ENCODE measurements around the gene BRCA2. TPM values are rescaled to one million over a fixed set of nuclear protein-coding genes. Genes with fewer than 3 reads are reported as not detected.

BRCA2 gene
- total and polyA plus RNA-seq, 2 experiments from 2014 or later = 28.6 to 38.7 TPM

DNA sequence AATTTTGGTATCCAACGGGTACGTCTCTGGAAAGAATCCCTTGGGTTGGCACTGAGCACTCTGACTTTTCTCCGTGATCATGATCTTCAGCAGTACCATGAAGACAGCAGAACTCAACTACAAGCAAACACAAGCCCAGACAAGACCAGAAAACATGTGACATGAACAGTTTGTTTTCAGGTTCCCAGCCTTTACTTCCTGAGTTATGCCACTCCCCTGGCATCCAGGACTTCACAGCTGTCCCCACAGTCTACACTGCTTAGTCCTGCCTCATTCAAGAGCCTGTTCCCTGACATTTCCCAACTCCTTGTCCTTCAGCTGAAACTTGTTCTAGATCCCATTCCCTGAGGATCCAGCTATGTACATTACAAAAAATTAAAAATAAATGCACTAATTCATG is 117.5 kb downstream of the BRCA2 start (continued):
- TF ChIP-seq, protein P1, sequence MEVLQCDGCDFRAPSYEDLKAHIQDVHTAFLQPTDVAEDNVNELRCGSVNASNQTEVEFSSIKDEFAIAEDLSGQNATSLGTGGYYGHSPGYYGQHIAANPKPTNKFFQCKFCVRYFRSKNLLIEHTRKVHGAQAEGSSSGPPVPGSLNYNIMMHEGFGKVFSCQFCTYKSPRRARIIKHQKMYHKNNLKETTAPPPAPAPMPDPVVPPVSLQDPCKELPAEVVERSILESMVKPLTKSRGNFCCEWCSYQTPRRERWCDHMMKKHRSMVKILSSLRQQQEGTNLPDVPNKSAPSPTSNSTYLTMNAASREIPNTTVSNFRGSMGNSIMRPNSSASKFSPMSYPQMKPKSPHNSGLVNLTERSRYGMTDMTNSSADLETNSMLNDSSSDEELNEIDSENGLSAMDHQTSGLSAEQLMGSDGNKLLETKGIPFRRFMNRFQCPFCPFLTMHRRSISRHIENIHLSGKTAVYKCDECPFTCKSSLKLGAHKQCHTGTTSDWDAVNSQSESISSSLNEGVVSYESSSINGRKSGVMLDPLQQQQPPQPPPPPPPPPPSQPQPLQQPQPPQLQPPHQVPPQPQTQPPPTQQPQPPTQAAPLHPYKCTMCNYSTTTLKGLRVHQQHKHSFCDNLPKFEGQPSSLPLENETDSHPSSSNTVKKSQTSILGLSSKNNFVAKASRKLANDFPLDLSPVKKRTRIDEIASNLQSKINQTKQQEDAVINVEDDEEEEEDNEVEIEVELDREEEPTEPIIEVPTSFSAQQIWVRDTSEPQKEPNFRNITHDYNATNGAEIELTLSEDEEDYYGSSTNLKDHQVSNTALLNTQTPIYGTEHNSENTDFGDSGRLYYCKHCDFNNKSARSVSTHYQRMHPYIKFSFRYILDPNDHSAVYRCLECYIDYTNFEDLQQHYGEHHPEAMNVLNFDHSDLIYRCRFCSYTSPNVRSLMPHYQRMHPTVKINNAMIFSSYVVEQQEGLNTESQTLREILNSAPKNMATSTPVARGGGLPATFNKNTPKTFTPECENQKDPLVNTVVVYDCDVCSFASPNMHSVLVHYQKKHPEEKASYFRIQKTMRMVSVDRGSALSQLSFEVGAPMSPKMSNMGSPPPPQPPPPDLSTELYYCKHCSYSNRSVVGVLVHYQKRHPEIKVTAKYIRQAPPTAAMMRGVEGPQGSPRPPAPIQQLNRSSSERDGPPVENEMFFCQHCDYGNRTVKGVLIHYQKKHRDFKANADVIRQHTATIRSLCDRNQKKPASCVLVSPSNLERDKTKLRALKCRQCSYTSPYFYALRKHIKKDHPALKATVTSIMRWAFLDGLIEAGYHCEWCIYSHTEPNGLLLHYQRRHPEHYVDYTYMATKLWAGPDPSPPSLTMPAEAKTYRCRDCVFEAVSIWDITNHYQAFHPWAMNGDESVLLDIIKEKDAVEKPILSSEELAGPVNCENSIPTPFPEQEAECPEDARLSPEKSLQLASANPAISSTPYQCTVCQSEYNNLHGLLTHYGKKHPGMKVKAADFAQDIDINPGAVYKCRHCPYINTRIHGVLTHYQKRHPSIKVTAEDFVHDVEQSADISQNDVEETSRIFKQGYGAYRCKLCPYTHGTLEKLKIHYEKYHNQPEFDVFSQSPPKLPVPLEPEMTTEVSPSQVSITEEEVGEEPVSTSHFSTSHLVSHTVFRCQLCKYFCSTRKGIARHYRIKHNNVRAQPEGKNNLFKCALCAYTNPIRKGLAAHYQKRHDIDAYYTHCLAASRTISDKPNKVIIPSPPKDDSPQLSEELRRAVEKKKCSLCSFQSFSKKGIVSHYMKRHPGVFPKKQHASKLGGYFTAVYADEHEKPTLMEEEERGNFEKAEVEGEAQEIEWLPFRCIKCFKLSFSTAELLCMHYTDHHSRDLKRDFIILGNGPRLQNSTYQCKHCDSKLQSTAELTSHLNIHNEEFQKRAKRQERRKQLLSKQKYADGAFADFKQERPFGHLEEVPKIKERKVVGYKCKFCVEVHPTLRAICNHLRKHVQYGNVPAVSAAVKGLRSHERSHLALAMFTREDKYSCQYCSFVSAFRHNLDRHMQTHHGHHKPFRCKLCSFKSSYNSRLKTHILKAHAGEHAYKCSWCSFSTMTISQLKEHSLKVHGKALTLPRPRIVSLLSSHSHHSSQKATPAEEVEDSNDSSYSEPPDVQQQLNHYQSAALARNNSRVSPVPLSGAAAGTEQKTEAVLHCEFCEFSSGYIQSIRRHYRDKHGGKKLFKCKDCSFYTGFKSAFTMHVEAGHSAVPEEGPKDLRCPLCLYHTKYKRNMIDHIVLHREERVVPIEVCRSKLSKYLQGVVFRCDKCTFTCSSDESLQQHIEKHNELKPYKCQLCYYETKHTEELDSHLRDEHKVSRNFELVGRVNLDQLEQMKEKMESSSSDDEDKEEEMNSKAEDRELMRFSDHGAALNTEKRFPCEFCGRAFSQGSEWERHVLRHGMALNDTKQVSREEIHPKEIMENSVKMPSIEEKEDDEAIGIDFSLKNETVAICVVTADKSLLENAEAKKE (CRISPR knock-in tag; IDR thresholded peaks at IDR 0.05) = no peak
- TF ChIP-seq, protein P2, sequence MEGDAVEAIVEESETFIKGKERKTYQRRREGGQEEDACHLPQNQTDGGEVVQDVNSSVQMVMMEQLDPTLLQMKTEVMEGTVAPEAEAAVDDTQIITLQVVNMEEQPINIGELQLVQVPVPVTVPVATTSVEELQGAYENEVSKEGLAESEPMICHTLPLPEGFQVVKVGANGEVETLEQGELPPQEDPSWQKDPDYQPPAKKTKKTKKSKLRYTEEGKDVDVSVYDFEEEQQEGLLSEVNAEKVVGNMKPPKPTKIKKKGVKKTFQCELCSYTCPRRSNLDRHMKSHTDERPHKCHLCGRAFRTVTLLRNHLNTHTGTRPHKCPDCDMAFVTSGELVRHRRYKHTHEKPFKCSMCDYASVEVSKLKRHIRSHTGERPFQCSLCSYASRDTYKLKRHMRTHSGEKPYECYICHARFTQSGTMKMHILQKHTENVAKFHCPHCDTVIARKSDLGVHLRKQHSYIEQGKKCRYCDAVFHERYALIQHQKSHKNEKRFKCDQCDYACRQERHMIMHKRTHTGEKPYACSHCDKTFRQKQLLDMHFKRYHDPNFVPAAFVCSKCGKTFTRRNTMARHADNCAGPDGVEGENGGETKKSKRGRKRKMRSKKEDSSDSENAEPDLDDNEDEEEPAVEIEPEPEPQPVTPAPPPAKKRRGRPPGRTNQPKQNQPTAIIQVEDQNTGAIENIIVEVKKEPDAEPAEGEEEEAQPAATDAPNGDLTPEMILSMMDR (conservative IDR thresholded peaks at IDR 0.05; ENCODE audit: low read depth in 2 of 2) = no peak
- no peak for TF ChIP-seq POLR2AphosphoS5 (IDR thresholded peaks at IDR 0.05; ENCODE audit: low read depth)

DNA sequence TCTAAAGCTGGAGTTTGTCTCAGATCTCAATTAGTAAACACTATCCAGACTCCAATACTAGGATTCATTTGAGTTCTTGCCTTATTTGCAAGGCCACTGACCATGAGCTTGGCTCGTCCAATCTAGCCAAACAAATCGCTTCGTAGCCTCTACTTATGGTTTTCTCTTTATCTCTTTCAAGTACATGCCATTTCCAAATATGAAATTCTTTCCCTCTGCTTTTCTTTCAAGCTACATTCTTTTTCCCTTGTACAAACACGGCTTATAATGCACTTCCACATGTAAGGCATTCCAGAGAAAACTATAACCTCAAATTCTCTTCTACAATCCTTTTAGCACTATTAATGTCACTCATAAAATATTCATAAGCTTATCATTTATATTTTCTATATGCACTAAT is 123.6 kb downstream of the BRCA2 start:
- DNase-seq (ENCODE audit: low spot score) = no peak
- Histone ChIP-seq H3K36me3 (ENCODE audit: insufficient read depth) (no peaks in the 10 kb centered on the region), H3K27me3 (ENCODE audit: insufficient read depth) (no peaks in the 10 kb centered on the region), H3K79me2 (replicated peaks; ENCODE audit: insufficient read depth) (no peaks in the 10 kb centered on the region), H2AFZ (no peak overlapping the region), H3K4me1 (ENCODE audit: insufficient read depth) (no peaks in the 10 kb centered on the region), H3K4me3 (no peak overlapping the region), H3F3A (replicated peaks; ENCODE audit: low read depth) (no peaks in the 10 kb centered on the region), H3K27ac (ENCODE audit: low read depth) (no peak overlapping the region), H4K20me1 (replicated peaks; ENCODE audit: insufficient read depth) (no peaks in the 10 kb centered on the region; the same call in 1 of the 2 replicates), H3K4me2 (no peak overlapping the region), H3K9me2 (ENCODE audit: insufficient read depth) (no peaks in the 10 kb centered on the region)
- no peak for ATAC-seq
- no peaks in the 10 kb centered on the region for H3K9me3 Mint-ChIP-seq
- H3K27ac Mint-ChIP-seq = no peak overlapping the region
- TF ChIP-seq ZNF114 (CRISPR knock-in tag; IDR thresholded peaks at IDR 0.05) (no peak), EZH2 (IDR thresholded peaks at IDR 0.05; ENCODE audit: low read depth, unreplicated experiment) (no peak)
- TF ChIP-seq, protein P3, sequence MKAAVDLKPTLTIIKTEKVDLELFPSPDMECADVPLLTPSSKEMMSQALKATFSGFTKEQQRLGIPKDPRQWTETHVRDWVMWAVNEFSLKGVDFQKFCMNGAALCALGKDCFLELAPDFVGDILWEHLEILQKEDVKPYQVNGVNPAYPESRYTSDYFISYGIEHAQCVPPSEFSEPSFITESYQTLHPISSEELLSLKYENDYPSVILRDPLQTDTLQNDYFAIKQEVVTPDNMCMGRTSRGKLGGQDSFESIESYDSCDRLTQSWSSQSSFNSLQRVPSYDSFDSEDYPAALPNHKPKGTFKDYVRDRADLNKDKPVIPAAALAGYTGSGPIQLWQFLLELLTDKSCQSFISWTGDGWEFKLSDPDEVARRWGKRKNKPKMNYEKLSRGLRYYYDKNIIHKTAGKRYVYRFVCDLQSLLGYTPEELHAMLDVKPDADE (IDR thresholded peaks at IDR 0.05) = no peak
- no peak overlapping the region for H3K4me3 Mint-ChIP-seq
- H3K36me3 Mint-ChIP-seq (ENCODE audit: low read depth) = no peaks in the 10 kb centered on the region
- H3K27me3 Mint-ChIP-seq (ENCODE audit: insufficient read depth, low read depth, poor library complexity) = no peaks in the 10 kb centered on the region
- H3K4me1 Mint-ChIP-seq = no peaks in the 10 kb centered on the region
